BE2C (cell line): ENCODE measurements around the gene PTGR1.
"Not testable (repeated sequence)": the region's sequence is repeated elsewhere in the genome, so short reads cannot be mapped to it uniquely, and the experiment has no call there.

Experiments
- DNase-seq: peaks from one replicate; pipeline ENCODE4 v3.0.0-alpha.2; 2020
- H3K27me3 ChIP-seq: fragments of 250-450 bp; sonication (Bioruptor Pico); 2 replicates; pipeline ENCODE4 v1.5.1; 2020; ENCODE audit warnings: mild to moderate bottlenecking
- H3K36me3 ChIP-seq: fragments of 250-450 bp; sonication (Bioruptor Pico); 2 replicates; pipeline ENCODE4 v1.5.1; 2020; ENCODE audit warnings: mild to moderate bottlenecking
- H3K4me1 ChIP-seq: fragments of 250-450 bp; sonication (Bioruptor Pico); 2 replicates; pipeline ENCODE4 v1.5.1; 2020
- H3K4me3 ChIP-seq: 2 replicates; pipeline ENCODE4 v1.5.1; 2011; ENCODE audit warnings: low read depth, low read length
- H3K9me3 ChIP-seq: fragments of 250-450 bp; sonication (Bioruptor Pico); 2 replicates; pipeline ENCODE4 v1.5.1; 2020
- TF ChIP-seq, protein P1 (sequence below): IDR thresholded peaks from 2 replicates; pipeline ENCODE4 v1.5.1; 2012; ENCODE audit warnings: mild to moderate bottlenecking, low read depth, low read length

PTGR1 gene

GRCh38 chr9:111588846-111589245, 10.6 kb downstream of the PTGR1 start:
- H3K9me3 ChIP-seq = no peaks in the 10 kb centered on the region
- no peaks in the 10 kb centered on the region for H3K36me3 ChIP-seq
- DNase-seq = no peak
- TF ChIP-seq, protein P1, sequence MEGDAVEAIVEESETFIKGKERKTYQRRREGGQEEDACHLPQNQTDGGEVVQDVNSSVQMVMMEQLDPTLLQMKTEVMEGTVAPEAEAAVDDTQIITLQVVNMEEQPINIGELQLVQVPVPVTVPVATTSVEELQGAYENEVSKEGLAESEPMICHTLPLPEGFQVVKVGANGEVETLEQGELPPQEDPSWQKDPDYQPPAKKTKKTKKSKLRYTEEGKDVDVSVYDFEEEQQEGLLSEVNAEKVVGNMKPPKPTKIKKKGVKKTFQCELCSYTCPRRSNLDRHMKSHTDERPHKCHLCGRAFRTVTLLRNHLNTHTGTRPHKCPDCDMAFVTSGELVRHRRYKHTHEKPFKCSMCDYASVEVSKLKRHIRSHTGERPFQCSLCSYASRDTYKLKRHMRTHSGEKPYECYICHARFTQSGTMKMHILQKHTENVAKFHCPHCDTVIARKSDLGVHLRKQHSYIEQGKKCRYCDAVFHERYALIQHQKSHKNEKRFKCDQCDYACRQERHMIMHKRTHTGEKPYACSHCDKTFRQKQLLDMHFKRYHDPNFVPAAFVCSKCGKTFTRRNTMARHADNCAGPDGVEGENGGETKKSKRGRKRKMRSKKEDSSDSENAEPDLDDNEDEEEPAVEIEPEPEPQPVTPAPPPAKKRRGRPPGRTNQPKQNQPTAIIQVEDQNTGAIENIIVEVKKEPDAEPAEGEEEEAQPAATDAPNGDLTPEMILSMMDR = no peak
- H3K27me3 ChIP-seq = no peaks in the 10 kb centered on the region
- no peak overlapping the region for H3K4me3 ChIP-seq
- no peaks in the 10 kb centered on the region for H3K4me1 ChIP-seq

DNA sequence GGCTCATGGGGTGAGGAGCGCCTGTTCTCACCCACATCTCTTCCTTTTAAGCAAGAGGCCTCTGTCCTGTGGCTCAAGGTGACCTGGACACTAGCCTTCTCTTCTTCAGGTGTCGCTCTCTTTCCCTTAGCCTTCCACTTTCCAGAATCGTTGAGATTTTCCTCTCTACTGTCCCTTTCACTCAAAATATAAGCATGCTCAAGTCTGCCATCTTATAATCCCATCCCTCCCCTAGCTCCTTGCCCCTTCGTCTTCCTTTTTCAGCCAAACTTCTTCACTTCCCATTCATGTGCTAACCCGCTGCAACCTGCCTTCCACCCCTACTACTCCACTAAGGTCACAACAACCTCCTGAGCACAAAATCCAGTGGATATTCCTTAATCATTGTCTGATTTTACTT, 13.1 kb downstream of the PTGR1 start:
- no peaks in the 10 kb centered on the region for H3K27me3 ChIP-seq
- H3K4me1 ChIP-seq = no peaks in the 10 kb centered on the region
- no peaks in the 10 kb centered on the region for H3K9me3 ChIP-seq
- no peaks in the 10 kb centered on the region for H3K36me3 ChIP-seq
- no peak overlapping the region for H3K4me3 ChIP-seq
- TF ChIP-seq, protein P1 = no peak
- no peak for DNase-seq

DNA sequence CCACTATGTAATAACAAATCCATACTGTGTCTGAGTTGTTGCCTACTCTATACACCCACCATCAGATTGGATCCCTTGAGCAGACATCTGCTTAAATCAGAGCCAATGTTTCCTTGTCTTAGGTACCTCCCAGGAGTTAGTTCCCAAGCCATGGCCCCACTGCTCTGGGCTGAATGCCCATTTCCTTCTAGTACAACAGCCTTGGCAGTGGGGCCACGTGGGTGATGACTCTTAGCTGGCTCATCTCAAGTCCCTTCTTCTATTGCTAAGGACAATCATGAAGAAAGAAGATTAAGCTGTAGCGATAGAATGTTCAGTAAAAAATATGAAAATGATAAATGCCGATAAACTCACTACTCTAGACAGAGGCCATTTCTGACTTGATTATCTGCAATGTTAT, 16.6 kb downstream of the PTGR1 start:
- H3K36me3 ChIP-seq = no peaks in the 10 kb centered on the region
- H3K4me3 ChIP-seq = no peak overlapping the region
- TF ChIP-seq, protein P1 = no peak
- DNase-seq = no peak
- H3K4me1 ChIP-seq = no peaks in the 10 kb centered on the region
- H3K27me3 ChIP-seq = no peaks in the 10 kb centered on the region
- no peaks in the 10 kb centered on the region for H3K9me3 ChIP-seq

GRCh38 chr9:111572950-111573604, 26.4 kb downstream of the PTGR1 start:
- no peaks in the 10 kb centered on the region for H3K4me1 ChIP-seq
- no peaks in the 10 kb centered on the region for H3K27me3 ChIP-seq
- no peak overlapping the region for H3K4me3 ChIP-seq
- TF ChIP-seq, protein P1 = no peak
- H3K36me3 ChIP-seq = no peaks in the 10 kb centered on the region
- H3K9me3 ChIP-seq = no peaks in the 10 kb centered on the region; the same call in 1 of the 2 replicates
- DNase-seq = no peak

DNA sequence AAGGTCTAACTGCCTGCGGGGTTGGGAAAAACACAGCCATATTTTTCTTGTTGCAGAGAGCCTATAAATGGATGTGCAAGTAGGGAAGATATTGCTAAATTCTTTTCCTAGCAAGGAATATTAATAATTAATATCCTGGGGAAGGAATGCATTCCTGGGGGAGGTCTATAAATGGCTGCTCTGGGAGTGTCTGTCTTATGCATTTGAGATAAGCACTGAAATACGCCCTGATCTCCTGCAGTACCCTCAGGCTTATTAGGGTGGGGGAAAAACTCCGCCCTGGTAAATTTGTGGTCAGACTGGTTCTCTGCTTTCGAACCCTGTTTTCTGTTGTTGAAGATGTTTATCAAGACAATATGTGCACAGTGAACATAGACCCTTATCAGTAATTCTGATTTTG, 31.3 kb downstream of the PTGR1 start:
- not testable (repeated sequence) for H3K4me3 ChIP-seq, DNase-seq, H3K9me3 ChIP-seq, H3K36me3 ChIP-seq, H3K4me1 ChIP-seq, H3K27me3 ChIP-seq

- DNase-seq = no peak
- H3K27me3 ChIP-seq = no peaks in the 10 kb centered on the region
- H3K4me1 ChIP-seq = no peaks in the 10 kb centered on the region
- no peak overlapping the region for H3K4me3 ChIP-seq
- TF ChIP-seq, protein P1 = no peak
- H3K36me3 ChIP-seq = no peaks in the 10 kb centered on the region
- H3K9me3 ChIP-seq = peaks cover 4% of the 10 kb centered on the region; the same call in 1 of the 2 replicates
Measured at GRCh38 chr9:111566234-111566633, 33.2 kb downstream of the PTGR1 start.

- Histone ChIP-seq H3K36me3 (no peaks in the 10 kb centered on the region), H3K9me3 (no peaks in the 10 kb centered on the region), H3K27me3 (no peaks in the 10 kb centered on the region), H3K4me1 (no peaks in the 10 kb centered on the region), H3K4me3 (no peak overlapping the region)
- TF ChIP-seq, protein P1 = no peak
- no peak for DNase-seq
Measured at GRCh38 chr9:111561165-111561719, 38.2 kb downstream of the PTGR1 start.
